ENCODE data around the gene CXCL6.

- TF ChIP-seq, protein P1, sequence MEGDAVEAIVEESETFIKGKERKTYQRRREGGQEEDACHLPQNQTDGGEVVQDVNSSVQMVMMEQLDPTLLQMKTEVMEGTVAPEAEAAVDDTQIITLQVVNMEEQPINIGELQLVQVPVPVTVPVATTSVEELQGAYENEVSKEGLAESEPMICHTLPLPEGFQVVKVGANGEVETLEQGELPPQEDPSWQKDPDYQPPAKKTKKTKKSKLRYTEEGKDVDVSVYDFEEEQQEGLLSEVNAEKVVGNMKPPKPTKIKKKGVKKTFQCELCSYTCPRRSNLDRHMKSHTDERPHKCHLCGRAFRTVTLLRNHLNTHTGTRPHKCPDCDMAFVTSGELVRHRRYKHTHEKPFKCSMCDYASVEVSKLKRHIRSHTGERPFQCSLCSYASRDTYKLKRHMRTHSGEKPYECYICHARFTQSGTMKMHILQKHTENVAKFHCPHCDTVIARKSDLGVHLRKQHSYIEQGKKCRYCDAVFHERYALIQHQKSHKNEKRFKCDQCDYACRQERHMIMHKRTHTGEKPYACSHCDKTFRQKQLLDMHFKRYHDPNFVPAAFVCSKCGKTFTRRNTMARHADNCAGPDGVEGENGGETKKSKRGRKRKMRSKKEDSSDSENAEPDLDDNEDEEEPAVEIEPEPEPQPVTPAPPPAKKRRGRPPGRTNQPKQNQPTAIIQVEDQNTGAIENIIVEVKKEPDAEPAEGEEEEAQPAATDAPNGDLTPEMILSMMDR (IDR thresholded peaks at IDR 0.05) = no peak
- no peak for TF ChIP-seq ZFX (IDR thresholded peaks at IDR 0.05; ENCODE audit: borderline replicate concordance)
Observed at GRCh38 chr4:73839715-73840114, 3.2 kb downstream of the CXCL6 start.

Measured in 22Rv1 (cell line).